HepG2 (cell line): ENCODE measurements around the gene SGF29. TPM values are rescaled to one million over a fixed set of nuclear protein-coding genes. Genes with fewer than 3 reads are reported as not detected.
A peak's percentile ranks its signal among the peaks of the same experiment; 100 is the strongest.

Source experiments
- HINFP ChIP-seq: sonication (generic); formaldehyde crosslinking; IDR thresholded peaks from 2 replicates; pipeline ENCODE4 v1.4.0; 2020; ENCODE audit warnings: low read depth, mild to moderate bottlenecking, missing genetic modification reagents
- NKX3-1 ChIP-seq: sonication (generic); formaldehyde crosslinking; IDR thresholded peaks from 2 replicates; pipeline ENCODE4 v1.5.0; 2020; ENCODE audit warnings: missing genetic modification reagents
- RBAK ChIP-seq: sonication (generic); formaldehyde crosslinking; IDR thresholded peaks from 2 replicates; pipeline ENCODE4 v1.5.1; 2020; ENCODE audit warnings: mild to moderate bottlenecking, missing genetic modification reagents
- ZC3H13 ChIP-seq: sonication (generic); formaldehyde crosslinking; IDR thresholded peaks from 2 replicates; pipeline ENCODE4 v1.8.1; 2023; ENCODE audit warnings: mild to moderate bottlenecking, missing genetic modification reagents, moderate library complexity
- ZNF263 ChIP-seq: sonication (generic); formaldehyde crosslinking; IDR thresholded peaks from 2 replicates; pipeline ENCODE4 v1.4.0; 2020; ENCODE audit warnings: missing genetic modification reagents
- ZNF275 ChIP-seq: sonication (generic); formaldehyde crosslinking; IDR thresholded peaks from 2 replicates; pipeline ENCODE4 v1.8.0; 2022; ENCODE audit warnings: missing genetic modification reagents, mild to moderate bottlenecking, inconsistent platforms, borderline replicate concordance
- ZNF292 ChIP-seq: sonication (generic); formaldehyde crosslinking; IDR thresholded peaks from 2 replicates; pipeline ENCODE4 v1.8.1; 2022; ENCODE audit warnings: mild to moderate bottlenecking, low read depth, missing genetic modification reagents, borderline replicate concordance
- ZNF441 ChIP-seq: sonication (generic); formaldehyde crosslinking; IDR thresholded peaks from 2 replicates; pipeline ENCODE4 v1.7.0; 2021; ENCODE audit warnings: missing genetic modification reagents, borderline replicate concordance
- ZNF740 ChIP-seq: sonication (generic); formaldehyde crosslinking; IDR thresholded peaks from 2 replicates; pipeline ENCODE4 v1.4.0; 2020; ENCODE audit warnings: missing genetic modification reagents
- polyA plus RNA-seq, 8 experiments: library from polyadenylated mRNA; depleted of rRNA in 3 of 8; stranded (reverse) in 7 of 8; unstranded in 1 of 8; fragments of >200 nt; fragmentation: Illumina TruSeq in 4 of 8; extraction: Trizol in 4 of 8; gene quantifications; 2 replicates each; pipeline versions ENCODE4 v1.2.1 to v1.2.3, GENCODE V29; 2011 to 2016; ENCODE audit warnings: low read depth in 4 of 8, missing spikeins in 1 of 8, mixed read lengths in 1 of 8; ENCODE audit not compliant: insufficient read depth in 1 of 8
- total RNA-seq, 5 experiments: library from RNA; depleted of rRNA; stranded (reverse); fragments of >200 nt; fragmentation: Illumina TruSeq; extraction: Trizol; gene quantifications; 2 replicates each; pipeline ENCODE4 v1.2.3, GENCODE V29; 2016; ENCODE audit warnings: low read depth in 1 of 5
- TF ChIP-seq, protein P1 (sequence below): IDR thresholded peaks from 2 replicates; pipeline ENCODE4 v1.6.1; 2016
- TF ChIP-seq, protein P2 (sequence below): sonication (generic); formaldehyde crosslinking; IDR thresholded peaks from one replicate; pipeline ENCODE4 v1.5.1; 2020; ENCODE audit warnings: mild to moderate bottlenecking, missing genetic modification reagents; ENCODE audit errors: not compliant biosample characterization
- TF ChIP-seq, protein P3 (sequence below): sonication (generic); formaldehyde crosslinking; conservative IDR thresholded peaks from 2 replicates; pipeline ENCODE4 v1.8.0; 2022; ENCODE audit warnings: missing genetic modification reagents
- TF ChIP-seq, protein P4 (sequence below): IDR thresholded peaks from 2 replicates; pipeline ENCODE4 v1.6.1; 2016; ENCODE audit warnings: missing genetic modification reagents, missing compliant biosample characterization

Gene SGF29
- total and polyA plus RNA-seq, 2 of the 13 experiments (the other 11 are each of a cell fraction or from before 2014, with no cell fraction given): 5.0 to 29.4 TPM

DNA sequence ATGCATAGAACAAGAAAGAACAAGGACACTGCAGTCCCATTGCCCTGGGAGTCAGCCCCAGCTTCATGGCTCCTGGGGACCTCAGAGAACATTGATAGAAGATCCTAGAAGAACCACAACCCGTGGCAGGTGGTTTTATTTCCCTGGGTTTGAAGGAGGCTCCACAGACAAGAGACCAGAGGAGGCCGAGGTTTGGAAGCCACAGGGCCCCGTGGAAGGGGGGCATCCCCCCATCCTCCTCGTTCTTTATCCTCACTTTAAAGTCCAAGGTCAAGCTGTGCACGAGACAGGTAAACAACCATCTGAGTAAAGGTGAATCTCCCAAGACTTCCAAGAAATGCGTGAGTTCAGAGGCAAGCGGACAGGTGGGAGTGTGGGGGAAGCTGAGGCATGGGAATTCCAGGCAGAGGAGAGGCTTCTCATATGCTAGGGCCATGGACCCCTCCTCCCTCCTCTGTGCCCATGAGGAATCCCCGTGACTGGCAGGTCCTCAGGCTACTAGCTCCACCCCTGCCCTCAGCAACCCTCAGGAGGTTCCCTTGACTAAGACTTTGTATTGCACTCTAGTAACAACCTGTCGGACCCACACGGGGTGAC lies 57.0 kb downstream of the SGF29 start (continued):
- TF ChIP-seq, protein P1, sequence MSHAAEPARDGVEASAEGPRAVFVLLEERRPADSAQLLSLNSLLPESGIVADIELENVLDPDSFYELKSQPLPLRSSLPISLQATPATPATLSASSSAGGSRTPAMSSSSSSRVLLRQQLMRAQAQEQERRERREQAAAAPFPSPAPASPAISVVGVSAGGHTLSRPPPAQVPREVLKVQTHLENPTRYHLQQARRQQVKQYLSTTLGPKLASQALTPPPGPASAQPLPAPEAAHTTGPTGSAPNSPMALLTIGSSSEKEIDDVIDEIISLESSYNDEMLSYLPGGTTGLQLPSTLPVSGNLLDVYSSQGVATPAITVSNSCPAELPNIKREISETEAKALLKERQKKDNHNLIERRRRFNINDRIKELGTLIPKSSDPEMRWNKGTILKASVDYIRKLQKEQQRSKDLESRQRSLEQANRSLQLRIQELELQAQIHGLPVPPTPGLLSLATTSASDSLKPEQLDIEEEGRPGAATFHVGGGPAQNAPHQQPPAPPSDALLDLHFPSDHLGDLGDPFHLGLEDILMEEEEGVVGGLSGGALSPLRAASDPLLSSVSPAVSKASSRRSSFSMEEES (CRISPR knock-in tag): peak; percentile 24; the same call in 1 of the 2 replicates
- TF ChIP-seq ZNF275 (CRISPR knock-in tag): no peak; the same call in 1 of the 2 replicates
- TF ChIP-seq, protein P2, sequence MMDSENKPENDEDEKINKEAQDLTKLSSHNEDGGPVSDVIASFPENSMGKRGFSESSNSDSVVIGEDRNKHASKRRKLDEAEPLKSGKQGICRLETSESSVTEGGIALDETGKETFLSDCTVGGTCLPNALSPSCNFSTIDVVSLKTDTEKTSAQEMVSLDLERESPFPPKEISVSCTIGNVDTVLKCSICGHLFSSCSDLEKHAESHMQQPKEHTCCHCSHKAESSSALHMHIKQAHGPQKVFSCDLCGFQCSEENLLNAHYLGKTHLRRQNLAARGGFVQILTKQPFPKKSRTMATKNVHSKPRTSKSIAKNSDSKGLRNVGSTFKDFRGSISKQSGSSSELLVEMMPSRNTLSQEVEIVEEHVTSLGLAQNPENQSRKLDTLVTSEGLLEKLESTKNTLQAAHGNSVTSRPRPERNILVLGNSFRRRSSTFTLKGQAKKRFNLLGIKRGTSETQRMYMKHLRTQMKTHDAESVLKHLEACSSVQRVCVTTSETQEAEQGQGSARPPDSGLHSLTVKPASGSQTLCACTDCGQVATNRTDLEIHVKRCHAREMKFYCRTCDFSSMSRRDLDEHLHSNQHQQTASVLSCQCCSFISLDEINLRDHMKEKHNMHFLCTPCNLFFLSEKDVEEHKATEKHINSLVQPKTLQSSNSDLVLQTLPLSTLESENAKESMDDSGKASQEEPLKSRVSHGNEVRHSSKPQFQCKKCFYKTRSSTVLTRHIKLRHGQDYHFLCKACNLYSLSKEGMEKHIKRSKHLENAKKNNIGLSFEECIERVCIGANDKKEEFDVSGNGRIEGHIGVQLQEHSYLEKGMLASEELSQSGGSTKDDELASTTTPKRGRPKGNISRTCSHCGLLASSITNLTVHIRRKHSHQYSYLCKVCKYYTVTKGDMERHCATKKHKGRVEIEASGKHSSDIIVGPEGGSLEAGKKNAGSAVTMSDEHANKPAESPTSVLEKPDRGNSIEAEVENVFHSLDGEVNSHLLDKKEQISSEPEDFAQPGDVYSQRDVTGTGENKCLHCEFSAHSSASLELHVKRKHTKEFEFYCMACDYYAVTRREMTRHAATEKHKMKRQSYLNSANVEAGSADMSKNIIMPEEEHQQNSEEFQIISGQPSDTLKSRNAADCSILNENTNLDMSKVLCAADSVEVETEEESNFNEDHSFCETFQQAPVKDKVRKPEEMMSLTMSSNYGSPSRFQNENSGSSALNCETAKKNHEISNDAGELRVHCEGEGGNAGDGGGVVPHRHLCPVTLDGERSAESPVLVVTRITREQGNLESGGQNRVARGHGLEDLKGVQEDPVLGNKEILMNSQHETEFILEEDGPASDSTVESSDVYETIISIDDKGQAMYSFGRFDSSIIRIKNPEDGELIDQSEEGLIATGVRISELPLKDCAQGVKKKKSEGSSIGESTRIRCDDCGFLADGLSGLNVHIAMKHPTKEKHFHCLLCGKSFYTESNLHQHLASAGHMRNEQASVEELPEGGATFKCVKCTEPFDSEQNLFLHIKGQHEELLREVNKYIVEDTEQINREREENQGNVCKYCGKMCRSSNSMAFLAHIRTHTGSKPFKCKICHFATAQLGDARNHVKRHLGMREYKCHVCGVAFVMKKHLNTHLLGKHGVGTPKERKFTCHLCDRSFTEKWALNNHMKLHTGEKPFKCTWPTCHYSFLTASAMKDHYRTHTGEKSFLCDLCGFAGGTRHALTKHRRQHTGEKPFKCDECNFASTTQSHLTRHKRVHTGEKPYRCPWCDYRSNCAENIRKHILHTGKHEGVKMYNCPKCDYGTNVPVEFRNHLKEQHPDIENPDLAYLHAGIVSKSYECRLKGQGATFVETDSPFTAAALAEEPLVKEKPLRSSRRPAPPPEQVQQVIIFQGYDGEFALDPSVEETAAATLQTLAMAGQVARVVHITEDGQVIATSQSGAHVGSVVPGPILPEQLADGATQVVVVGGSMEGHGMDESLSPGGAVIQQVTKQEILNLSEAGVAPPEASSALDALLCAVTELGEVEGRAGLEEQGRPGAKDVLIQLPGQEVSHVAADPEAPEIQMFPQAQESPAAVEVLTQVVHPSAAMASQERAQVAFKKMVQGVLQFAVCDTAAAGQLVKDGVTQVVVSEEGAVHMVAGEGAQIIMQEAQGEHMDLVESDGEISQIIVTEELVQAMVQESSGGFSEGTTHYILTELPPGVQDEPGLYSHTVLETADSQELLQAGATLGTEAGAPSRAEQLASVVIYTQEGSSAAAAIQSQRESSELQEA (CRISPR knock-in tag): no peak
- TF ChIP-seq, protein P3, sequence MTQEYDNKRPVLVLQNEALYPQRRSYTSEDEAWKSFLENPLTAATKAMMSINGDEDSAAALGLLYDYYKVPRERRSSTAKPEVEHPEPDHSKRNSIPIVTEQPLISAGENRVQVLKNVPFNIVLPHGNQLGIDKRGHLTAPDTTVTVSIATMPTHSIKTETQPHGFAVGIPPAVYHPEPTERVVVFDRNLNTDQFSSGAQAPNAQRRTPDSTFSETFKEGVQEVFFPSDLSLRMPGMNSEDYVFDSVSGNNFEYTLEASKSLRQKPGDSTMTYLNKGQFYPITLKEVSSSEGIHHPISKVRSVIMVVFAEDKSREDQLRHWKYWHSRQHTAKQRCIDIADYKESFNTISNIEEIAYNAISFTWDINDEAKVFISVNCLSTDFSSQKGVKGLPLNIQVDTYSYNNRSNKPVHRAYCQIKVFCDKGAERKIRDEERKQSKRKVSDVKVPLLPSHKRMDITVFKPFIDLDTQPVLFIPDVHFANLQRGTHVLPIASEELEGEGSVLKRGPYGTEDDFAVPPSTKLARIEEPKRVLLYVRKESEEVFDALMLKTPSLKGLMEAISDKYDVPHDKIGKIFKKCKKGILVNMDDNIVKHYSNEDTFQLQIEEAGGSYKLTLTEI: no peak
- TF ChIP-seq, protein P4, sequence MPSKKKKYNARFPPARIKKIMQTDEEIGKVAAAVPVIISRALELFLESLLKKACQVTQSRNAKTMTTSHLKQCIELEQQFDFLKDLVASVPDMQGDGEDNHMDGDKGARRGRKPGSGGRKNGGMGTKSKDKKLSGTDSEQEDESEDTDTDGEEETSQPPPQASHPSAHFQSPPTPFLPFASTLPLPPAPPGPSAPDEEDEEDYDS (CRISPR knock-in tag): 0 out of 2 replicates have a peak, but pooled peaks have one; percentile 1
- no peak; the same call in 1 of the 2 replicates for TF ChIP-seq ZNF441 (CRISPR knock-in tag)
- no peak for TF ChIP-seq NKX3-1 (CRISPR knock-in tag)
- TF ChIP-seq ZNF292 (CRISPR knock-in tag): no peak
- TF ChIP-seq ZNF740 (CRISPR knock-in tag): no peak
- no peak; the same call in 1 of the 2 replicates for TF ChIP-seq HINFP
- TF ChIP-seq ZNF263 (CRISPR knock-in tag): 0 out of 2 replicates have a peak, but pooled peaks have one; percentile 30
- no peak for TF ChIP-seq ZC3H13 (CRISPR knock-in tag)
- no peak for TF ChIP-seq RBAK (CRISPR knock-in tag)
